ENCODE measurements around the gene PRM2.

Gene PRM2, protein sequence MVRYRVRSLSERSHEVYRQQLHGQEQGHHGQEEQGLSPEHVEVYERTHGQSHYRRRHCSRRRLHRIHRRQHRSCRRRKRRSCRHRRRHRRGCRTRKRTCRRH

DNA sequence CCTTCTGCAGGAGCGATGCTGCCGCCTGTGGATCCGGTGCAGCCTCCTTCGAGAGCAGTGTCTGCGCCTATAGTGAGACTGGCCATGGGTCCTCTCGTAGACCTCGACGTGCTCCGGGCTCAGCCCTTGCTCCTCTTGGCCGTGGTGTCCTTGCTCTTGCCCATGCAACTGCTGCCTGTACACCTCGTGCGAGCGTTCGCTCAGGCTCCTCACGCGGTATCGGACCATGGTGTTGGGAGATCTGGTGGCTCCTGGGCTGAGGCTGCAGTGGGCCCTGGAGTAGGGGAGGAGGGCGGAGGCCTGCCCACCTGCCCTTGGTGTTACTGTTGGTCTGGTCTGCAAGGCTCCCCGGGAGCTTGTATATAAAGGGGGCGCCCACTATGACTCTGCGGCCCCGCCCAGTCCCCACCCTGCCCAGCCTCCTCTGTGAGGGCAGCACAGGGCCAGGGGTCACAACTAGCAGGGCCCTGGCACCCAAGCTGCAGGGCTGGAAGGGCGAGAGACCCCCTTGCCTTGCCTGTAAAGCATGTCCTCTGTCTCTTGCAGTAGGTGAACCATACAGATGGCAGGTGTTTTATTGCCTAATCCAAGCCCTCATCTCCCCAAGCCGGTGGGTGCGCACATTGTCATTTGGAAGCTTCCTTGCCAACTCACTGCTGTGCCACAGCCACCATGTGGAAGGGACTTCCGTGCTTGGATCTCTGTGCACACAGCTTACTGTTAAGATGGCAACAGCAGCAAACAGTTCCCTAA is at the start of gene PRM2:
Gene PRM2, minus strand, starts transcription at position 338 of the 753 bp plus-strand sequence. Its CDS starts 110 bp downstream, at position 228.
- no peak for DNase-seq (ENCODE audit: low spot score)

DNA sequence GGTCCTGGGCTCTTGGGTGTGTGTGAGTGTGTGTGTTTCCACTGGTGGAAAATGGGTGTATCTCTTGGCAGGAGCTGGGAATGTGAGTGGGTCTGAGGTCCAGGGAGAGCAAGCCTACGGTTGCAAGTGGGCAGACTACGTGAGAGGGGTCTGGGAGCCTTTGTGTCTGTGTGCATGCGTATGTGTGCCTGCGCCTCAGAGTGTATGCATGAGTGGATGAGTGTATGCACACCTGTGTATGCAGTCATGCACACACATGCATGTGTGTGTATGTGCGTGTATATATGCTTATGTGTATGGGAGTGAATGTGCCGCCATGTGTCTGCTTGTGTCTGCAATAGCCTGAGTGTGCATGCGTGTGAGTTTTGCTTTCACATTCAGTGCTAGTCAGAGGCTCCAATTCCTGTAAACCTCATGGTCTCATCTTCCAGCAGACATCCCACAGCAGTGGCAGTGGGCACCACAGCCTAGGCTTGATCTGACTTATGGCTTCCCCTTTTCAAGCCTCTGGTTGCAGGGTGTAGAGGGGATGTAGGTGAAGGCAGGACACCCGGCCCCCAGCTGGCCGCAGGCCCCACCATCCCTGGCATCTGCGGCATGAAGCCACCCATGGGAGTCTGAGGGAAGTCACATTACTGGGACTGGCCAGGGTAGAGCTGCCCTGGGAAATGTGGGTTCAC is 49.3 kb upstream of the PRM2 start:
- no peak for DNase-seq (ENCODE audit: low spot score)

DNA sequence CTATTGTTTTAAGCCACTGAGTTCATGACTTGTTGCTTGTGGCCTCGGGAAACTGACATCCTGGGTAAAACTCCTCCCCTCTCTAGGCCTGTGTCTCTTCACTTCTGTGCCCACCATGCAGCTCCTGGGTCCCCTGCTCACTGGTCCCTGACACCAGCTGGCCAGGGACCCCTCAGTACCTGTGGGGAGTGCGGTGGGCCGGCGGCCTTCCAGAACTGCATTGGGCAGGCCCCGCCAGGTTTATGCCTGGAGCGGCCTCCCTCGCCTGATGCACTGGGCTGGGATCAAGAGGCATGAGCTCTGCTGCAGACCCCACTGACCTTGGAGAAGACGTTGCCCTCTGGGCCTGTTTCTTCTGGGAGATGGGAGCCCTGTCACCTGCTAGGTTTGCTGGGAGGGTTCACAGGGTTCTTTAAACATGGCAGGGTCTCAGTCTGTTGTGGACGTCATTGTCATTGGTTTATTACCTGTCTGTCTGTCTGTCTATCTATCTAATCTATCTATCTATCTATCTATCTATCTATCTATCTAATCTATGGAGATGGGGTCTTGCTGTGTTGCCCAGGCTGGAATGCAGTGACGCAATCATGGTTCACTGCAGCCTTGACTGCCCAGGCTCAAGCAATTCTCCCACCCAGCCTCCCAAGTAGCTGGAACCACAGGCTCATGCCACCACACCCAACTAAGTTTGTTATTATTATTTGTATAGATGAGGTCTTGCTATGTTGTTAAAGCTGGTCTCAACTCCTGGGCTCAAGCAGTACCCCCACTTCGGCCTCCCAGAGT is 47.5 kb upstream of the PRM2 start:
- DNase-seq (ENCODE audit: low spot score), result no peak

DNA sequence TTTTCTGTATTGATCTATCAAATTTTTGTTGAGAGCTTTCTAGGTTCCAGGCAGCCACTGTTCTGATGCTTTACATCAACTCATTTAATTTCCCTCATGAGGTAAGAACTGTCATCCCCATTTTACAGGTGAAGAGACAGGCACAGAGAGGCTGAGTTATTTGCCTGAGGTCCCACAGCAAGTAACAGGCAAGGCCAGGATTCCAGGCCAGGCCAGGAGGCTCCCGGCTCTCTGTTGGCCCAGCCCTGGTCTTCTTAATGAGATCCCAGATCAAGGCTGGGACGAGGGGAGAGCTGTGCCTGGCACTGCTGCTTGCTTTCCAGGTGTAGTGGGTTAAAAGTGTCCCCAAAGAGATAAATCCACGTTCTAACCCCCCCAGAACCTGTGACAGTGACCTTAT is 46.5 kb upstream of the PRM2 start:
- DNase-seq (ENCODE audit: low spot score), result no peak

DNA sequence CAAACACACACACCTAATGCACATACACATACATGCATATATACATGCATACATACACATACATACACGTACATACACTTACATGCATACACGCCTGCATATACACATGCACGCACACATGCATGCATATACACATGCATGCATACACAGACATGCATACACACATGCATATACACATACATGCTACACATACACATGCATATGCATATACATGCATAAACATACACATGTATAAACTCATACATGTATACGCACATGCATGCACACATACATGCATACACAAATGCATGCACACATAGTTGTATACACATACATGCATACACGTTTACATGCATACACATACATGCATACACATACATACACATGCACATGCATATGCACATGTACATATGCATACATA is 45.4 kb upstream of the PRM2 start:
- no peak for DNase-seq (ENCODE audit: low spot score)

DNA sequence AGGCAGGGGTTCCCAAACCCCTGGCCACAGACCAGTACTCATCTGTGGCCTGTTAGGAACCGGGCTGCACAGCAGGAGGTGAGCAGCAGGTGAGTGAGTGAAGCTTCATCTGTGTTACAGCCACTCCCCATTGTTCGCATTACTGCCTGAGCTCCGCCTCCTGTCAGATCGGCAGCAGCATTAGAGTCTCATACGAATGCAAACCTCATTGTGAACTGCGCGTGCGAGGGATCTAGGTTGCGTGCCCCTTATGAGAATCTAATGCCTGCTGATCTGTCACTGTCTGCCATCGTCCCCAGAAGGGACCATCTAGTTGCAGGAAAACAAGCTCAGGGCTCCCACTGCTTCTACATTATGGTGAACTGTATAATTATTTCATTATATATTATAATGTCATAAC is 43.9 kb upstream of the PRM2 start:
- DNase-seq (ENCODE audit: low spot score), result no peak

DNA sequence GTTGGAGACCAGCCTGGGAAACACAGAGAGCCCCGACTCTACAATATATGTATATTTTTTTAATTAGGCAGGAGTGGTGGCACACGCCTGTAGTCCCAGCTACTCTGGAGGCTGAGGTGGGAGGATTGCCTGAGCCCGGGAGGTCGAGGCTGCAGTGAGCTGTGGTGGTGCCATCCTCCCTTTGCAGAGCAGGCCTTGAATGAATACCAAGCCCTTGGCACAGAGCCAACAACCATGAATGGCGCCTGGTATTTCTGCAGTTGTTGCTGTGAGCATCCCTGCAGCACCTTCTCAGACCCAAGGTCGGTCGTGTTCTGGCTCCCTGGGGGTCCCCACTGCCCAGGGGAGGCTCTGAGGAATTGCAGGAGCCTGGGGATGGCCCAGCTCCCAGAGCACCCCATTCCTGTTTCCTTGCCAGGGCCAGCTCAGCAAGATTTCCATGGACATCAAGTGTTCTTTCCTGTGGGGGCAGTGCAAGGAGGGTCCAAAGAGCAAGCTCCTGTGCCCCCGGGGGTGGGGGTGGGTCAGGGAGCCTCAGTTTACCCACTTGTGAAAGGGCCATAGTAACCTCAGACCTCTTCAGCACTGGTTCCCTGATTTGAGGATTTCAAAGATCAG is 43.4 kb upstream of the PRM2 start:
- no peak for DNase-seq (ENCODE audit: low spot score)

DNA sequence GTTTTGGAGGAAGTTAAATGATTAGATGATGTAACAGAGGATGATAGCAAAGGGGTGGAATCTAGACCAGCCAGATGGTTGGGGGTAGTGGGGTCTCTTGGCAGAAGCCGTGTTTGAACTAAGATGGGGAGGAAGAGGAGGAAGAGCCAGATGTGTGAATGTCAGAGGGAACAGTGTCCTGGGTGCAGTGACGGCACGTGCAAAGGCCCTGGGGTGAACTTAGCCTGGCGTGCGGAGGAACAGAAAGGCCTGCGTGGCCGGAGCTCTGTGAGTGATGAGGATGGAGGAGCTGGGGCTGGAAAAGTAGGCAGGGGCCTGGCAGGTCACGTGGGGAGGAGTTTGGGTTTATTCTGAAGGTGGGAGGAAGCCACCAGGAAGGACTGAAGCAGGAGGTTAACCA is 42.5 kb upstream of the PRM2 start:
- DNase-seq (ENCODE audit: low spot score), result no peak

DNA sequence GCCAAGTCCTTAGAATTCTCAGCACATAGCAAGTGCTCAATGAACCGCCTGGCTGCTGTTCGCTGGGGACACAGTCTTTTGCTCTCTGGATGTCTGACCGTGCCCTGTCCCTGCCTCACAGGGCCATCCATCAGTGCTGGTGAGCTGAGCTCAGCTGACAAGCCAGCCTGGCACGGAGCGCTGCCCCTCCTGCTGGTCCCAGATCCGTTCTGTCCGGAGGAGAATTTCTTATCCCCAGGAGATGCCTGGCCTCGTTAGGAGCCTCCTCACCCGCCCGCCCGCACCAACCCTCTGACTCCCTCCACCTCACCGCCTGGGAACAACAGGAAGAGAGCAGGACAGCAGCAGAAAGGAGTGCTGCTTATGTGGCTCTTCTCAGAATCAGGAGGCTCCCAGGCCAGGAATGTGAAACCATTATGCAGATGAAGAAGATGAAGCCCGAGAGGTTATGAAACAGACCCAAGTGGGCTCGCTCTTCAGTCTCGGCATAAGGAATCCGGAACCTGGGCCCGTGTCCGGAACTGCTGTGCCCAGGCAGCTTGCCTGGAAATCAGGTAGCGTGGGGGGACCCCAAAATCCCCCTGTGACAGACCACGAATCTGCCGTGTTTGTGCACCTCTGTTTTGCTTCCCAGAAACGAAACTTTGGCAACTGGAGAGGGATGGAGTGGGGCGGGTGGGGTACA is 40.2 kb upstream of the PRM2 start:
- no peak for DNase-seq (ENCODE audit: low spot score)

DNA sequence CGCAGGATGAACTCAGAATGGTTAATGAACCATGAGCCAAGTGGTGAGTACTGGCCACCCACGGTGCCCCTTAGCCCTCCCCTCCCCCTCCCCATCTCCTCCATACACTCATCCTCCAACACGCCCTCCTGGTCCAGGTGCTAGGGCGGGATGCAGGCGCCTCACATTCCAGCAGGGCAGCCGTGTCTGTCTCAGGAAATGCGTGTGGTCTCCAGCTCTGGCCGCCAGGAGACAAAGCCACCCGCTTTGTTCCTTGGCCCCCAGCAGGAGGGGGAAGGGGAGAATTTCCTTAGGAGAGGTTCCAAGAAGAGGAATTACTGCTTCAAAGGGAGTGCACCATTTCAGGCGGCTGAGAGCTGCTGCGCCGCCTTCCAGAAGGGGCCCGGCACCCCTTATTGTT is 39.2 kb upstream of the PRM2 start:
- no peak for DNase-seq (ENCODE audit: low spot score)

DNA sequence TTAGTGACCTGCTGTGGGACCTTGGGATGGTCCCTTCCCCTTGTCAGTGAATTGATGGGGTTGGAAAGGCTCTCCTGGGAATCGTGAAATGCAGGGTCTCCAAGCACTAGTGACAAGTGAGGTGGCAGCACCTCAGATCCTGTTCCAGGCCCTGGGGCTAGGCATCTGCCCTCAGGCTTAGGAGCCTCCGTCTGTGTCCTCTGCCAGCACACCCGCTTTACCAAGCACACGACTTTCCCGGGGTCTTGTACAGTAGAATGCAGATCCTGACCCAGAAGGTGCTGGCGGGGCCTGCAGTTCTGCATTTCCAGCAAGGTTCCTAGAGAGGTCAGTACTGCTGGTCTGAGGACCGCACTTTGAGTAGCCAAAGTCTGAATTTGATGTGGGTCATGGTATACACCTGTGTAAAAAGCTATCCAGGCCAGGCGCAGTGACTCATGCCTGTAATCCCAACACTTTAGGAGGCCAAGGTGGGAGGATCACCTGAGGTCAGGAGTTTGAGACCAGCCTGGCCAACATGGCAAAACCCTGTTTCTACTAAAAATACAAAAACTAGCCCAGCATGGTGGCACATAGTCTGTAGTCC is 38.1 kb upstream of the PRM2 start:
- no peak for DNase-seq (ENCODE audit: low spot score)

DNA sequence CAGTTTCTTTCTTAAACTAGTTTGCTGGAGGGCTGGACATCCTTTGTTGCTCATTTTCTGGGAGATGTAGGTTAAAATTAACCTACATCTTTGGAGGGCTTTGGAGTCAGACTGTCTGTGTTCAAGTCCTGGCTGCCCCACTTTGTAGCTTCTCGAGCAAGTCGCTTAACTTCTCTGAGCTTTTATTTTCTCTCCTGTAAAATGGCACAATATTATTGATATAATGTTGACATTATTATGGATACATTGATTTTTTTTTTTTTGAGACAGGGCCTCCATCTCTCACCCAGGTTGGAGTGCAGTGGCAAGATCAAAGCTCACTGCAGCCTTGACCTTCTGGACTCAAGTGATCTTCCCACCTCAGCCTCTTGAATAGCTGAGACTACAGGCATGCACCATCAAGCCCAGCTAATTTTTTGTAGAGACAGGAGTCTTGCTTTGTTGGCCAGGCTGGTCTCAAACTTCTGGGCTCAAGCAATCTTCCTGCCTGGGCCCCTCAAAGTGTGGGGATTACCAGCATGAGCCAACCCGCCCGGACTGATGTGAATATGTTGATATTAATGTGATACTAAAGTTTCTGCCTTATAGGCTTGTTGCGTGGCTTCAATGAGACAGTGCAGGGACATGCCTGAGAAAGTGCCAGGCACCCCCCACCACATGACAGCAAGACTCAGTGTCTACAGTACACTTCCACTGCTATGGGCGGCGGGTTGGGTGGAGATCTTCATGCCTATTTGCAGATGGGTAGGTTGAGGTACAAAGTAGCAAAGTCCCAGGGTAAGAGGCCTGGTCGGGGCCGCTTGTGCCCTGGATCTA is 37.4 kb upstream of the PRM2 start:
- DNase-seq (ENCODE audit: low spot score), result no peak

DNA sequence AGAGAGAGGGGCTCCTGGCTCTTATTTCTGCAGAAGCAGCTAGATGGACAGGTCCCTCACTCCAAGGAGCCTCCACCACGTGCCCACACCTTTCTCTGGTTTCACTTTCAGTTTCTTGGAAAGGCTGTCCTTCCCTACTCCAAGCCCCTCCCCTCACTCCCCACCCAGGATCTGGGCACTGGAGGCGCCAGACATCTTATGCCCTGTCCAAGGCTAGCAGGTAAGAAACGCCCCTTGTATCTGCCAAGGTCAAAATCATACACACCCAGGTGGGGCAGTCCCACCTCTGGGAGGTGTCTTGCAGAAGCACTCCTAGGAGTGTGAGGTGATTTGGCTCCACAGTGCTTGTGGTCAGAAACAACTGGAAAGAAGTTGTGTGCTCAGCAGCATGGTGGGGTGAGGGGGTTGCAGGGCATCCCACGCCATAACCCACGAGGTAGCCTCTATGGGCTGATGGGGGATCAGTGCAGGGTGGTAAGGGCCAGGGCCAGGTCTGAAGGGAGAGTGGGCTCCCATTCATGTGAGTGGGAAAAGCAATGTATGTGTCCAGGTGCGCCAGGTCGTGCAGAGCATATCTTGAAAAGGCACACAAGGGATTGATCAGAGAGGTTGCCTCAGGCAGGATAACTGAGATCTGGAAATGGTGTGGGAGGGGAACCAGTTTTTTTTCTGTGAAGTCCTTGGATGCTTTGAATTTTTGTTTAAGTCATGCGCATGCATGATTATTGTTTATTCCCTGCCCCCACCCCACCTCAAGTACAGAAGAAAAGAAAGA is 36.6 kb upstream of the PRM2 start:
- no peak for DNase-seq (ENCODE audit: low spot score)

DNA sequence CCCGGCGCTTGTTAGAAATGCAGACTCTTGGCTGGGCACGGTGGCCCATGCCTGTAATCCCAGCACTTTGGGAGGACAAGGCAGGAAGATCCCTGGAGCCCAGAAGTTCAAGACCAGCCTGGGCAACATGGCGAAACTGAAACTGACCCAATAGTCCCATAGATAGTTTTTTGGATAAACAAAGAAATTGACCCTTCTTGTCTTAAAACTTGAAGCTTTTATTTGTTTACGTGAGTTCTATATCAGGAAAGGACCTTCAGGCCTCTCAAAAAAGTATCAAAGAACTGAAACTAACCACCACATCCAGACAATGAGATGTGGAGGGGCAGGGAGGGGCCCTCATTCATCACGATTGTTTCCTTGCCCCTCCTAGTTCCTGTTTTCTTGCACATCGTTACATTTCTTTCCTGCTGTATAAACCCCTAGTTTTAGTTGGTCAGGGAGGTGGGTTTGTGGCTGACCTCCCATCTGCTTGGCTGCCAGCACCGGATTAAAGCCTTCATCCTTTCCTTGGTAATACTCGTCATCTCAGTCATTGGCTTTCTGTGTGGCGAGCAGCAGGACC is 34.8 kb upstream of the PRM2 start:
- no peak for DNase-seq (ENCODE audit: low spot score)

DNA sequence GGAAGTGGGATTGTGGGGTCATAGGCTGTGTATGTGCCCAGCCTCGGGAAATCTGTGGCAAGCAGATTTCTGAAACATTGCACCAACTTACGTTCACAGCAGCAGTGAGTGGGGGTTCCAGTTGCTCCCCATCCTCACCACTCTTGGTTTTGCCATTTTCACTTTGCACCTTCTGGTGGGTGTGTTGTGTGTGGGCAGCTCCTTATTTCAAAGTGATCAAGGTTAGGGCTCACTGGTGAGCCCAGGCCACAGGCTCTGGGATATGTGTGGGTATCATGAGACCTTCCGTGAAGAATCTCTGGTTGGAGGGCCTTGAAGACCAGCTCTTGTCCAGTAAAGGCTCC is 34.3 kb upstream of the PRM2 start:
- DNase-seq (ENCODE audit: low spot score), result no peak

DNA sequence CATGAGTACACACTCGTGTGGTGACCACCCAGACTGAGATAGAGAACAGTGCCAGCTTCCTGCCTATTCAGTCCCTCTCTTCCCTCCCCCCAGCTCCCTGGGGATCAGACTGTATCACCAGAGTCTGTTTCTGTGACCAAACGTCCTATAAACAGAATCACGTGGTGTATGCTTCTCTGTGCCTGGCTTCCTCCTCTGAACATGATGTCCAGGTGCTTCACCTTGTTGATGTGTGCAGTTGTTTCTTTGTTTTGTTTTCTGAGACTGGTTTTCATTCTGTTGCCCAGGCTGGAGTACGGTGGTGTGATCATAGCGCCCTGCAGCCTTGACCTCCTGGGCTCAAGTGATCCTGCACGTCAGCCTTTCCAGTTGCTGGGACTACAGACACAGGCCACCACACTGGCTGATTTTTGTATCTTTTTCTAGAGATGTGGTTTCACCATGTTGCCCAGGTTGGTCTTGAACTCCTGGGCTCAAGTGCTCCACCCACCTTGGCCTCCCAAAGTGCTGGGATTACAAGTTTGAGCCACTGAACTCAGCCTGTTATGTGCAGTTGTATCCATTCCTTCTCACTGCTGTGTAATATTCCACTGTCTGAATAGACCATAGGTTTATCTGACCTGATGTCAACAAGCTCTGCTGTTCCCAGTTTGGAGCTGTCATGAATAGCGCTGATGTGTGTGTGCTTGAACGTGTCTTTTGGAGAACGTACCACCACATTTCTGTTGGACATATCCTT is 33.8 kb upstream of the PRM2 start:
- DNase-seq (ENCODE audit: low spot score), result no peak

DNA sequence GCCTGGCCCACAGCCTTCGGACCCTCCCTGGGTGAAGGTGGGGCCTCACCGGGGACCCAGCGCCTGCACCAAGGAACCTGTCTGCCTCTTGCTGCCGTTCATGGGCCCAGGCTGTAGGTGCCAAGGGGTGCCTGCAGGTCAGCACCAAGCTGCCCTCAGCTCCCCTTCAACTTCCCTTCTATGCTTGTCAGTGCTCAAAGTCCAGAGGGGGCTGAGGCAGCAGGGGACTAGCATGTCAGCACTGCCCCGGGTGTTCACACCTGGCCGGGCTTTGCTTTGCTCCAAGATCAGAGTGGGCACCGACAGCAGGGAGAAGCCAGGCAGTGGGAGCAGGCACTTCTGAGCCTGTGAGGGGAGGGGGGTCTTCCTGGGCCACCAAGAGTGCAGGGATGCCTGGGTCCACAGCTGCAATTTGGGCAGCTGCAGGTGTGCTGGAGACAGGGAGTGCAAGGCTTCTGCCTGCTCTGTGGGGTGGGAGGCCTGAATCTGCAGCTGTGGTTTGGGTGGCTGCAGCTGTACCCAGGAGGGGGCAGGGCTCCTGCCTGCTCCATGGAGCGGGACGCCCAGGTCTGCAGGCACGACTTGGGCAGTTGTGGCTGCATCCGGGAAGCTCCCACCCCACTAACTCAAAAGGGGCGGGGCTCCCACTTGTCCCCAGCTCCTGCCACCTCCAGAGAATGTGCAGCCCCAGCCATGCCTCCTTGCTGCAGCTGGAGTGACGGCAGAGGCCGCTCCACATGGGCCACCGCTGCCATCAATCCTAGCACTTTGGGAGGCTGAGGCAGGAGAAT is 32.4 kb upstream of the PRM2 start:
- no peak for DNase-seq (ENCODE audit: low spot score)
